Endothelial cell (in vitro differentiated cells): ENCODE results near the gene BSN. TPM values are rescaled to one million over a fixed set of nuclear protein-coding genes. Genes with fewer than 3 reads are reported as not detected.

Experiments
- DNase-seq: peaks from one replicate; pipeline ENCODE4 v3.0.0; 2021; ENCODE audit warnings: low spot score
- H3K27ac Mint-ChIP-seq: one replicate; pipeline ENCODE4 v1.8.0; 2021; ENCODE audit warnings: mixed read lengths, inconsistent platforms; ENCODE audit not compliant: unreplicated experiment
- H3K27me3 Mint-ChIP-seq: one replicate; pipeline ENCODE4 v1.8.0; 2021; ENCODE audit warnings: mild to moderate bottlenecking, moderate library complexity, mixed read lengths, inconsistent platforms; ENCODE audit not compliant: unreplicated experiment
- H3K36me3 Mint-ChIP-seq: one replicate; pipeline ENCODE4 v1.8.0; 2021; ENCODE audit warnings: mild to moderate bottlenecking, low read depth, mixed read lengths, inconsistent platforms; ENCODE audit not compliant: unreplicated experiment
- H3K4me1 Mint-ChIP-seq: one replicate; pipeline ENCODE4 v1.8.0; 2021; ENCODE audit warnings: mild to moderate bottlenecking, mixed read lengths, inconsistent platforms; ENCODE audit not compliant: unreplicated experiment
- H3K4me3 Mint-ChIP-seq: one replicate; pipeline ENCODE4 v1.8.0; 2021; ENCODE audit warnings: mild to moderate bottlenecking, mixed read lengths, inconsistent platforms; ENCODE audit not compliant: unreplicated experiment
- H3K9me3 Mint-ChIP-seq: one replicate; pipeline ENCODE4 v1.8.0; 2021; ENCODE audit warnings: mixed read lengths, inconsistent platforms; ENCODE audit not compliant: unreplicated experiment
- total RNA-seq: library from RNA; stranded (reverse); fragmentation: NEBNext Ultra II Directional; extraction: Animal tissue kit (Norgen Biotek cat#: 25700); gene quantifications from one replicate; pipeline ENCODE4 v1.2.1, GENCODE V29; 2021; ENCODE audit not compliant: unreplicated experiment
- TF ChIP-seq, protein P1 (sequence below): fragments of 200-600 bp; sonication (generic); IDR thresholded peaks from one replicate; pipeline ENCODE4 v1.5.0; 2021; ENCODE audit warnings: antibody characterized with exemption; ENCODE audit not compliant: unreplicated experiment

BSN gene
- total RNA-seq, 1 donor from 2014 or later = 2.4 TPM

DNA sequence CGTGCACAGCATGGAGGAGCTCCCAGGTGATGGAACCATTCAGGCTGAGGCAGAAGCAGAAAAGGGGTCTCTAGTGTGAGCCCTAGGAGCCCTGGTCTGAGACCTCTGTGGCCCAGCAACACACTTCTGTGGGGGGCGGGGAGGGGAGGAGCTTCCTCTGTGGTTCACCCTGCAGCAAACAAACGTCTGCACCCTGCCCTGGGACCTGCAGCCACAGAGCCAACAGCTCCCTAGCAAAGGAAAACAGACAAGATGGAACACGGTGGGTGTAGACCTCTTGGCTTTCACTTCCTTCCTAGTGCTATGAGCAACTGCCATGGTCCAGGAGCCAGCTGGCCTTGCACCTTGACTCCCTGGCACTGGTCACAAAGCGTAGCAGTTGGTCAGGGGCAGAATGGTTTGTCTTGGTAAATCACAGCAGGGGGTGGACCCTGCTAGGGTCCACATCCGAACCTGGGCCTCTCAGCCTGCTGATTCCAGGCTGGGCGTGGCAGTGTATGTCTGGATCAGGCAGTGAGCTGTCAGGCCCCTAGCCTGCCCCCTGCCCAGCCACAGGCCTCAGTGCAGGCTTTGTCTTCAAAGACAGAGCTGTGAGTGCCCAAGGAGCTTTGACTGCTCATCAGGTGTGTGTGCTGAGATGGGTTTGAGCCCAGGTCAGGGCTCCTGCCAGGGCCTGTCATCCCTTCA is 158.5 kb downstream of the BSN start:
- no peak overlapping the region for H3K4me3 Mint-ChIP-seq
- no peaks in the 10 kb centered on the region for H3K36me3 Mint-ChIP-seq

DNA sequence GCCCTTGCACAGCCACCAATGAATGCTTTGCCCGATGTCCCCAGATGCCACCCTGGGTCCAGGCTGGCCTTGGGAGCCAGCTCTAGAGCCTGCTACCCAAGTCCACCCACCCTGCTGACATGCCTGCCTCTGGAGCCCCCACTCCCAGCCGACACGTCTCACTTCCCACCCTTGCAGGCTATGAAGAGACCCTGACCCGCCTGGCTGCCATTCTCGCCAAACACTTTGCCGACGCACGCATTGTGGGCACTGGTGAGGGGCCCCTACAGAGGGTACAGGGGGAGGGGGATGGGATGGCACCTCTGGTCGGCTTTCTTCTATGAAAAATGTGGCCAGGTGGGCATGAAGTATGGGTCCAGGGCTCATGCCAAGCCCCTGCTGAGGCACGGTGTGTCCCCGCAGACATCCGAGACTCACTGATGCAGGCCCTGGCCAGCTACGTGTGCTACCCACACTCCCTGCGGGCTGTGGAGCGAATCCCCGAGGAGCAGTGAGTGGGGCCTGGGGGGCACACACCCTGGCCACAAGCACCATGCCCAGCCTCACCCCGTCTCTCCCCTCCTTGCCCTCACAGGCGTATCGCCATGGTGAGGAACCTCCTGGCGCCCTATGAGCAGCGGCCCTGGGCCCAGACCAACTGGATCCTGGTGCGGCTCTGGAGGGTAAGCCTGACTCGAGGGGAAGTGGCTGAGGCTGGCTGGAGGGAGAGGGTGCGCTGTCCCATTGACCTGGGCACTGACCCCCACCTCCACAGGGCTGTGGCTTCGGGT is 159.2 kb downstream of the BSN start:
- peaks cover 6% of the 10 kb centered on the region for H3K4me1 Mint-ChIP-seq
- no peak overlapping the region for H3K4me3 Mint-ChIP-seq
- peaks cover 7% of the 10 kb centered on the region for H3K27me3 Mint-ChIP-seq
- no peak overlapping the region for H3K27ac Mint-ChIP-seq
- no peaks in the 10 kb centered on the region for H3K9me3 Mint-ChIP-seq
- no peak for DNase-seq
- H3K36me3 Mint-ChIP-seq = no peaks in the 10 kb centered on the region
- TF ChIP-seq, protein P1, sequence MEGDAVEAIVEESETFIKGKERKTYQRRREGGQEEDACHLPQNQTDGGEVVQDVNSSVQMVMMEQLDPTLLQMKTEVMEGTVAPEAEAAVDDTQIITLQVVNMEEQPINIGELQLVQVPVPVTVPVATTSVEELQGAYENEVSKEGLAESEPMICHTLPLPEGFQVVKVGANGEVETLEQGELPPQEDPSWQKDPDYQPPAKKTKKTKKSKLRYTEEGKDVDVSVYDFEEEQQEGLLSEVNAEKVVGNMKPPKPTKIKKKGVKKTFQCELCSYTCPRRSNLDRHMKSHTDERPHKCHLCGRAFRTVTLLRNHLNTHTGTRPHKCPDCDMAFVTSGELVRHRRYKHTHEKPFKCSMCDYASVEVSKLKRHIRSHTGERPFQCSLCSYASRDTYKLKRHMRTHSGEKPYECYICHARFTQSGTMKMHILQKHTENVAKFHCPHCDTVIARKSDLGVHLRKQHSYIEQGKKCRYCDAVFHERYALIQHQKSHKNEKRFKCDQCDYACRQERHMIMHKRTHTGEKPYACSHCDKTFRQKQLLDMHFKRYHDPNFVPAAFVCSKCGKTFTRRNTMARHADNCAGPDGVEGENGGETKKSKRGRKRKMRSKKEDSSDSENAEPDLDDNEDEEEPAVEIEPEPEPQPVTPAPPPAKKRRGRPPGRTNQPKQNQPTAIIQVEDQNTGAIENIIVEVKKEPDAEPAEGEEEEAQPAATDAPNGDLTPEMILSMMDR = no peak

More for the DNA sequence above, 158.5 kb downstream of the BSN start:
- Mint-ChIP-seq H3K9me3 (no peaks in the 10 kb centered on the region), H3K27ac (no peak overlapping the region), H3K4me1 (peaks cover 9% of the 10 kb centered on the region), H3K27me3 (peaks cover 5% of the 10 kb centered on the region)
- TF ChIP-seq, protein P1 = no peak
- no peak for DNase-seq

DNA sequence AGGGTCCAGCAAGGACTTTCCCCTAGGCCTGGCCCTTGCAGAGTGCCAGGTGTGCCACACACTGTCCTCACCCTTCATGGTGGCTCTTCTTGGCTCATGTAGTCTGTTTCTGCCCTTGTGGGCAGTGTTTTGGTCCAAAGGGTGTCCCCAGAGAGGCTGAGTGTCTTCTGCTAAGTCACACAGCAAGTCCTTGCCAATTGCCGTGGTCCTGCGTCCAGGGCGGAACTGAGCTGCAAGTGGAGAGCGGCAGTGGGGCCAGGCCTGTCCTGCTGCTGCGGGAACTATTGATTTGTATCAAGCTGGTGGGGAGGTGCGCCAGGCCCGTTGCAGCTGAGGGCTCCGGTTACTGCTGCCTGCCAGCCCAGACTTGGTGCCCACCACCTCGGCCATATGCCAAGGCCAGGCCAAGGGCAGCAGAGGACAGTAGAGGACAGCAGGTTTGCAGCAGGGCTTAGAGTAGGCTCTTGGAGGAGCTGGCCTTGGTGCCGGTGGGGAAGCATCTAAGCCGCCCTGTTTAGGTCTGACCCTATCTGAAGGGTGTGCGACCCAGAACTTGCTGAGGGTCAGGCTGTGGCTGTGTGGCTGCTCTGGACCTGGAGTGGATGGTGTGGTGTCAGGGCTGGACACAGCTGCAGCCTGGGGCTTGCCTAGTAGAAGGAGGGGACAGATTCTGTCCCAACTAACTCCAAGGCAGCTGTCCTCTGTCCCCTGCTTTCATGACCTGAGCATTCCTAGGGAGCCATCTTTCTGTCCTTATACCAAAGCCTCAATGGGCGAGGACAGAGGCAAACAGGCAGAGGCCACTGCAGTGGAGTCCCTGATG is 160.7 kb downstream of the BSN start:
- H3K36me3 Mint-ChIP-seq = no peaks in the 10 kb centered on the region
- no peaks in the 10 kb centered on the region for H3K9me3 Mint-ChIP-seq
- H3K27me3 Mint-ChIP-seq = peaks cover 10% of the 10 kb centered on the region
- peaks cover 10% of the 10 kb centered on the region for H3K4me1 Mint-ChIP-seq
- TF ChIP-seq, protein P1 = no peak
- no peak overlapping the region for H3K27ac Mint-ChIP-seq
- H3K4me3 Mint-ChIP-seq = no peak overlapping the region
- no peak for DNase-seq

DNA sequence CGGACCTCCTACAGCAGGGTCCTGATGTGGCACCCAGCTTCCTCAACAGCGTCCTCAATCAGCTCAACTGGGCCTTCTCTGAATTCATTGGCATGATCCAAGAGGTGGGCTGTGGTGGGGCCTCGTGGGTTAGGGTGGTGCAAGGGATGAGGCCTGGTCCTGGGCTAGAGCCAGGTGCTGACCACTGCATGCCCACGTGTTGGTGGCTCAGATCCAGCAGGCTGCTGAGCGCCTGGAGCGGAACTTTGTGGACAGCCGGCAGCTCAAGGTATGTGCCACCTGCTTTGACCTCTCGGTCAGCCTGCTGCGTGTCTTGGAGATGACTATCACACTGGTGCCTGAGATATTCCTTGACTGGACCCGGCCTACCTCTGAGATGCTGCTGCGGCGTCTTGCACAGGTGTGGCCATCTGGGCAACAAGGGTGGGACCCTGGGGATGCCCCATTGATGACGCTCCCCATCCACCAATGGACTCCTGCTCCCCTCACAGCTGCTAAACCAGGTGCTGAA is 161.4 kb downstream of the BSN start:
- TF ChIP-seq, protein P1 = no peak
- no peak overlapping the region for H3K4me3 Mint-ChIP-seq
- H3K27ac Mint-ChIP-seq = no peak overlapping the region

More for the DNA sequence above, 161.4 kb downstream of the BSN start:
- Mint-ChIP-seq H3K9me3 (no peaks in the 10 kb centered on the region), H3K27me3 (peaks cover 10% of the 10 kb centered on the region), H3K36me3 (no peaks in the 10 kb centered on the region), H3K4me1 (peaks cover 10% of the 10 kb centered on the region)
- DNase-seq = no peak
